T-helper 2 cell (primary cell): Measurements from ENCODE around the gene TMEM79.

Source experiments
- DNase-seq, 5 experiments: peaks; one replicate each; pipeline versions ENCODE4 v3.0.0 to v3.0.0-alpha.2; 2012 to 2022

Gene TMEM79

DNA sequence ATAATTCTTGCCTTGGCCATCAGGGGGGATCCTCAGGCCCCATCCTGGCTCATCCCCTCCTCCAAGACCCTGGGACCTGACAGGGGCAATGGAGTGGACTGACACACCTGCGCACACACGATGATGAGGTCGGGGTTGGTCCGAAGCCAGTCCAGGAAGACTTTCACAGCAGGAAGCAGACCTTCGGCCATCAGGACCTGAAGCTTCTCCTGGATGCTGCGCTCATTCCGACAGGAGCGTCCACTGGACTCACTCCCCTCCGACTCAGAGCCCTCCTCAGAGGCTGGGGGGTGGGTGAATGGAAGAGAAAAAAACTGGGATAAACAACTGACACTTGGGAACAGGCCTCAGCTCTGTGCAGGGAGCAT lies 20.9 kb upstream of the TMEM79 start:
- no peak for DNase-seq

DNA sequence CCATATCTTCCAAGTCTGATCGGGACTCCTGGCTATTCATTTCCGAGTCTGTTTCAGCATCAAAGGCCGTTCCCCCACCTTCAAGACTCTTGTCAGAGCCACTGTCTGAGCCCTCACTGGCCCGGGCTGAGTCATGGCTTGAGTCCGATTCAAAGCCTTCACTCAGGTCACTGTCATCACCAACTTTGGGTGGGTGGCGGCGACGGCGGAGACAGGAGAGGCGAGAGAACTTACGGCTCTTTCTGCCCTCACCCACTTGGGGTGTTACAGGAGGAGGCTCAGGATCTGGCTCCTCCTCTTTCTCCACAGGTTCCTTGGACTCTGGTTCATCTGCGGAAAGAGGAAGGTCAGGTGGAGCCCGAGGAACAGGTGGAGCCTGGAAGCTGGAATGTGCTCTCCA lies 18.1 kb upstream of the TMEM79 start:
- DNase-seq: no peak

DNA sequence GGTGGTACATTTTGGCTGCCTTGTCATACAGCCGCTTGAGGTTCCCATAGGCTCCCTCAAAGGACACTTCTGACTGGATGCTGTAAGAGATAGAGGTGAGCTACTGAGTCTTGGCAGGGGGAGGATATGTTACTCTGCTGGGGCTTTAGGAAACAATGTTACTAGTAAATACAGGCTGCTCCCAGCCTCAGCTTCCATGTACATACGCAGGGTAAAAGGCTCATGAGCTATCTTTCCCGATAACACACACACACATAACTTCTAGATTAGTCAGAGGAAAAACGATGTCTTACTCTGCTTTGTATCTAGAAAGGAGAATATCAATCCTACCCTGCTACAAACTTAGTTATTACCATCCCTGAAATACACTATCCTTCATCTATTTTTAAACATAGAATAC lies 15.8 kb upstream of the TMEM79 start:
- DNase-seq: no peak

GRCh38 chr1:156270314-156270713 lies 13.8 kb upstream of the TMEM79 start:
- no peak for DNase-seq

DNA sequence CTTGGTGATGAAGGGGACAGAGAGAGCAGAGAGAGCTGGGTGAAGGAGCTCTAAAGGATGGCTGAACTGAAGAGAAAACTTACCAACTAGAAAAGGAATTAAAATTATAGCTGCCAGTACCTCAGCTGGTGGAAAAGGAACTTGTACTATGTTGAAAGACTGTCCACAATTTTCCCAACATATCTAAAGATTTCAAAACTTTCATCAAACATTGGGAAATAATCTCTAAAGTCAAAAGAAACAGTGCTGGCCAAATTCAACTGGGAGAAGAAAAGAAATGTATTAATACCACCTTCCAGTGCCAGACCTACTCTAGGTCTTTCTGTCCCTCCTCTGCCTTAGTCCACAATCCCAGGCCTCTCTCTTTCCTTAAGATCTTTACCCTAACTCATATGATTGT lies 7.6 kb upstream of the TMEM79 start:
- no peak for DNase-seq

DNA sequence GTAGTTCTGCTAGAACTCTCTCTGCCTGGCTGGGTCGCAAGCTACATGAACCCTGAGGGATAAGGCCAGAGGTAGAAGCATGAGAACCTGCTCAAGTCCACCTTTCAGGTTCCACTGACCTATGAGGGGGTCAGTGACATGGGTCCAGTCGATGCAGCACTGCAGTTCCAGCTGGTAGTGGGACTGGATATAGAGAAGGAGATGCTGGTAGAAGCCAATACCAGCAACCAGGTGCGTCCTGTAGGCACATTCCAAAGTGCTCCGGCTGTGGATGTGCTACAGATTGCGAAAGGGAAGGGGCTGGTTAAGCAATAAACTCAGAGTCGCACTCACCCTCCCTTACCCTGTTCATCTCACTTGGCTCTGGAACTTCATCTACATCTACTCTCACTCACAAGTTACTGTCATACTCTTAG lies 7.2 kb upstream of the TMEM79 start:
- no peak for DNase-seq

GRCh38 chr1:156279837-156280236 lies 4.3 kb upstream of the TMEM79 start:
- DNase-seq: no peak

GRCh38 chr1:156281281-156281680 lies 2.8 kb upstream of the TMEM79 start:
- peak in 2 of 5 experiments; percentile 24 to 68 for DNase-seq

GRCh38 chr1:156281693-156282478 lies 2.2 kb upstream of the TMEM79 start:
- peak in 1 of 5 experiments; percentile 11 for DNase-seq

DNA sequence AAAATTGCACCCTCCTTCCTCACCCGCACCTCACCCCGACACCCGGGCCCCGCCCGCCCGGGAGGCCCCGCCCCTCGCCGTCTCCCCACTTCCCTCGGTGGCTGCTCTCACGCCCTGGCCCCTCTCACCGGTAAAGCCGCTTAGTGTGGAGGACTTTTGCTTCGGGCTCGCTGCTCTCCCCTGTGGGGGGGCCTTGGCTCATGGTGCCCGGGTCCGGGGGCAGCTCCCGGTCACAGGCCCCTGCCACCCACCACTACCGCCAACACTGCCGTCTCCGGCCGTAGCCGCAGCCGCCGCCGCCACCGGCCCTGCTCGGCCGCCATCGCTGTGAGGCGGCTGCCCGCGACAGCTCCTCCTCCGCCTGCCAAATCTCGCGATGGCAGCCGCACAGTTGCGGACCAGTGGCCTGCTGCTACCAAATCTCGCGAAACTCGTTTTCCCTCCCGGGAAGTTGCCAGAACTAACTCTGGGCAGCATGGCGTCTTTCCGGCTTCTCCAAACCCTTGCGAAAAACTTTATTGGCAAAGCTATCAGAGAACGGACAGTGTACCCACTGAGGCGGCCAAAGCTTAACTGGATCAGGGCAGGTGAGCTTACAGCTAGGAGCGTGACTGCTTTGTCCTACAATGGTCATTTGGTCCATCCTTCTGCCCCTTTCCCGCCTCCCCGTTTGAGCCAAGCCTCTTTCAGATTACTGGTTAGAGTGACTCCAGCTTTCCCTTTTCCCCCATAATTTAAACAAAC lies 1.5 kb upstream of the TMEM79 start, which contains the start of gene SMG5:
SMG5 (minus strand) TSS at position 347 of the 744 bp plus-strand sequence; CDS start at position 202, 145 bp downstream.
- DNase-seq: peak; percentile 84 to 99 (median 95)

- no peak for DNase-seq
These were observed 604 bp upstream of the TMEM79 start for GRCh38 chr1:156283521-156283920.

DNA sequence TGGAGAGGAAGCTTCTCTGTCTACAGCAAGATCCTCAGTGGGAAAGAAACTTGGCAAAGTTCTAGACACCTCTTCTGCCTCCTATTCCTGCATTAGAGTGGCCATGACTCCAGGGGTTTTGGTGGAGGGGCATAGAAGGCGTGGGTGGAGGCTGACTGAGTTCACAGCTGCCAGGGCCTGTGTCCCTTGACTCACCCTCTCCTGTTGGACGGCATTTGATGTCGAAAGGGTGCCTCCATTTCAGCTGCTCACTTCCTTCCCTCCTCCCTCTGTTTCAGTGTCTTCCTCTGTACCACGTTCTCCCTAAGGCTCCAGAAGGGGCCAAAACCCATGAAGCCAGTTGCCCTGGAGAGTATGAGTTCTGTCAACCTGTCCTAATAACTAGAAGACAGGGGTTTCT lies 632 bp downstream of the TMEM79 start:
- DNase-seq: no peak

- no peak for DNase-seq
These were observed 1.3 kb downstream of the TMEM79 start for GRCh38 chr1:156285437-156285836.

DNA sequence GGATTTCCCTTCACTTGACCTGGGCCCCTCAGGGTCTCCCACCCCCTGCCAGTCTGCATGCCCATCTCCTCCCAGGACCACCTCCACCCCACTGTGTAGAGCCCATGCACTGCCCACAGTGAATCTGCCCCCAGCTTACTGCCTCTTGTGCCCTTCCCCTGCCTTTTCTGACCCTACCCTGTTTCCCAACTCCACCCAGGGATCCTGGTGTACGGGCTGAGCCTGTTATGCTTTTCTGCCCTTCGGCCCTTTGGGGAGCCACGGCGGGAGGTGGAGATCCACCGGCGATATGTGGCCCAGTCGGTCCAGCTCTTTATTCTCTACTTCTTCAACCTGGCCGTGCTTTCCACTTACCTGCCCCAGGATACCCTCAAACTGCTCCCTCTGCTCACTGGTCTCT lies 1.9 kb downstream of the TMEM79 start:
- DNase-seq: no peak

DNA sequence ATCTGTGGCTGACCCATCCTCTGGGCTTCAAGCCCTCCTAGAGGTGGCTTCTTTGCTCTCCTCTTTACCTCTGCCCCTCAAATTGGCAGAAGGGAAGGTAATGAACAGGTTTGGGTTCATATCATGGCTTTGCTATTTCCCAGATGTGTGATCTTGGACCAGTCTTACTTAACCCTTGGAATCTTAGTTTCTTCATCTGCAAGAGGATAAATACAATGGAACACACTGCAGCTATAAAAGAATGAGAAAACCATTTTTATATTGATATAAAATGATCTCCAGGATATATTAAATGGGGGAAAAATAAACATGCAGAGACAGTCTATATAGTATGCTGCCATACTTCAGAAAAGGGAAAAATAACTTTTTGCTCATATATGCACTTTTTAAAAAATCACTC lies 5.7 kb downstream of the TMEM79 start:
- DNase-seq: no peak

DNA sequence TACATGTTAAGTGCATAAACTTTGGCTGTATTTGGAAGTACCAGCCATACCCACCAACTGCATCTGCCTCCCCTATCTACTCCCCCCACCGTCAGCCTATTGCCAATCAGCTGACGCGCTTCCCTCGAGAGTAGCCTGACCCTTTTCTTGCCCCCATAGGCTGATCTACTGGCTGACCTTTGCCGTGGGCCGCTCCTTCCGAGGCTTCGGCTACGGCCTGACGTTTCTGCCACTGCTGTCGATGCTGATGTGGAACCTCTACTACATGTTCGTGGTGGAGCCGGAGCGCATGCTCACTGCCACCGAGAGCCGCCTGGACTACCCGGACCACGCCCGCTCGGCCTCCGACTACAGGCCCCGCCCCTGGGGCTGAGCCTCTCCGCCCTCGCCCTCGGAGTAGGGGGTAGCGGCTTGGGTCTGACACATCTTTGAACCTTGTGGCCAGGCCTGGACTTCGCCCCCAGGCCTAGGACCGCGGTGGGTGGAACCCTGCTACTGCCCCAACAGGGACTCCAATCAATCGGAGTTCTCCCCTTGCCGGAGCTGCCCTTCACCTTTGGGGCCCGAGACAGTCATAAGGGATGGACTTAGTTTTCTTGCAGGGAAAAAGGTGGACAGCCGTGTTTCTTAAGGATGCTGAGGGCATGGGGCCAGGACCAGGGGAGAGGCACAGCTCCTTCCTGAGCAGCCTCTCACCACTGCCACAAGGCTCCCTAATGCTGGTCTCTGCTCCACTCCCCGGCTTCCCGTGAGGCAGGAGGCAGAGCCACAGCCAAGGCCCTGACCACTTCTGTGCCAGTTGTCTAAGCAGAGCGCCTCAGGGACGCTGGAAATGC lies 7.3 kb downstream of the TMEM79 start:
- DNase-seq: no peak

- no peak for DNase-seq
These were observed 8.9 kb downstream of the TMEM79 start for GRCh38 chr1:156293098-156293434.

- DNase-seq: no peak
These were observed 9.8 kb downstream of the TMEM79 start for GRCh38 chr1:156293895-156294294.

GRCh38 chr1:156295391-156295947 lies 11.3 kb downstream of the TMEM79 start, which contains the start of gene GLMP:
GLMP (minus strand) TSS chr1:156295679; CDS start chr1:156295645, 34 bp downstream.
- peak in 4 of 5 experiments; percentile 16 to 80 (median 37) for DNase-seq

DNA sequence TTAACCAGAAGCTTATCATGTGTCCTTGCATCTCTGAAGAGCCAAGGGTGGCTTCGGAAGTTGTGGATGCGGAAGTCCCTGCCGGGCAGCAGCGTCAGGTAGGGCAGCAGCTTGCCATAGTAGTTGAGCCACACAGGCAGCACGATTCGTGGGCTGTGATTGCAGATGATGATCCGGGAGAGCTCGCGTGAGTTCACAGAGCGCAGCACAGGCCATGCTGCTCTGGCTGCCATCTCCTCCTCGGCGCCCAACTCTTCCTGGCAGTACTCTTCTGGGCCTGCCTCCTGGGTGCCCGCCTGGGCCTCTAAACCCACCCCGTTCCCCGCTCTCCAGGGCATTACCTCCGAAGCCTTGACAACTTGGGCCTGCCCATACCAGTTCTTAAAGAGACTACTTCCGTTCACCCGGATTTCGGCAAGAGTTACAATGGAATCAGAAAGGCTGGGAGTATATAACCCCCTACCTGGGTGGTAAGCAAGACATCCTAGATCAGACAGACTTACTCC lies 14.8 kb downstream of the TMEM79 start, which contains the start of gene VHLL:
VHLL (minus strand) TSS at position 456 of the 506 bp plus-strand sequence; CDS start at position 338, 118 bp downstream.
- no peak for DNase-seq

DNA sequence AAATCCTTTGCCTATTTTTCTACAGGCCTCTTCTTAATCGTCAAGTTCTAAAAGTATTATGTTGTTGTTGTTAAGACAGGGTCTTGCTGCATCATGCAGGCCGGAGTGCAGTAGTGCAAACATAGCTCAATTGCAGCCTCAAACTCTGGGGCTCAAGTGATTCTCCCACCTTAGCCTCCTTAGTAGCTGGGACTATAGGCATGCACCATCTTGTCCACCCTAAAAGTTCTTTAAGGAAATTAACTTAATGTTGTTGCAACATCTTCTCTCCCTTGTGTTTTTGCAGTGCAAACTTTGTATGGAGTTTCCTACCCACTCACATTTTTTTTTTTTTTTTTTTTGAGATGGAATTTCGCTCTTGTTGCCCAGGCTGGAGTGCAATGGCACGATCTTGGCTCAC lies 19.1 kb downstream of the TMEM79 start:
- no peak for DNase-seq

GRCh38 chr1:156305215-156305614 lies 21.1 kb downstream of the TMEM79 start:
- DNase-seq: no peak
